ENCODE results near the gene SLC22A12. TPM values are rescaled to one million over a fixed set of nuclear protein-coding genes. Genes with fewer than 3 reads are reported as not detected.

Gene SLC22A12
- total and polyA plus RNA-seq, 2 of the 8 experiments (the other 6 are each of a cell fraction or from before 2014, with no cell fraction given) = not detected

GRCh38 chr11:64601605-64602465 lies 10.8 kb downstream of the SLC22A12 start (continued):
- TF ChIP-seq CHD7 (IDR thresholded peaks at IDR 0.05; ENCODE audit: insufficient replicate concordance, low read length) (no peak), CBX8 (IDR thresholded peaks at IDR 0.05; ENCODE audit: borderline replicate concordance, low read depth, low read length) (no peak), YY1 (IDR thresholded peaks at IDR 0.05; ENCODE audit: low read depth, low read length) (no peak), JUND (IDR thresholded peaks at IDR 0.05; ENCODE audit: low read length) (no peak)
- TF ChIP-seq, protein P1, sequence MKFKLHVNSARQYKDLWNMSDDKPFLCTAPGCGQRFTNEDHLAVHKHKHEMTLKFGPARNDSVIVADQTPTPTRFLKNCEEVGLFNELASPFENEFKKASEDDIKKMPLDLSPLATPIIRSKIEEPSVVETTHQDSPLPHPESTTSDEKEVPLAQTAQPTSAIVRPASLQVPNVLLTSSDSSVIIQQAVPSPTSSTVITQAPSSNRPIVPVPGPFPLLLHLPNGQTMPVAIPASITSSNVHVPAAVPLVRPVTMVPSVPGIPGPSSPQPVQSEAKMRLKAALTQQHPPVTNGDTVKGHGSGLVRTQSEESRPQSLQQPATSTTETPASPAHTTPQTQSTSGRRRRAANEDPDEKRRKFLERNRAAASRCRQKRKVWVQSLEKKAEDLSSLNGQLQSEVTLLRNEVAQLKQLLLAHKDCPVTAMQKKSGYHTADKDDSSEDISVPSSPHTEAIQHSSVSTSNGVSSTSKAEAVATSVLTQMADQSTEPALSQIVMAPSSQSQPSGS (IDR thresholded peaks at IDR 0.05; ENCODE audit: low read length) = no peak
- TF ChIP-seq, protein P2, sequence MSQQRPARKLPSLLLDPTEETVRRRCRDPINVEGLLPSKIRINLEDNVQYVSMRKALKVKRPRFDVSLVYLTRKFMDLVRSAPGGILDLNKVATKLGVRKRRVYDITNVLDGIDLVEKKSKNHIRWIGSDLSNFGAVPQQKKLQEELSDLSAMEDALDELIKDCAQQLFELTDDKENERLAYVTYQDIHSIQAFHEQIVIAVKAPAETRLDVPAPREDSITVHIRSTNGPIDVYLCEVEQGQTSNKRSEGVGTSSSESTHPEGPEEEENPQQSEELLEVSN (IDR thresholded peaks at IDR 0.05) = no peak

Data from H1 (cell line).